HG03439 (cell line): Measurements from ENCODE around the gene DGKB.

ENCODE experiments used
- ATAC-seq: cut with Tn5 transposase; IDR thresholded peaks from one replicate; pipeline ENCODE4 v1.9.1; 2021; ENCODE audit warnings: mild to moderate bottlenecking, moderate library complexity; ENCODE audit not compliant: unreplicated experiment

DGKB gene

GRCh38 chr7:14825912-14826311 is 76.6 kb downstream of the DGKB start:
- no peak for ATAC-seq

GRCh38 chr7:14822481-14822854 is 80.1 kb downstream of the DGKB start:
- no peak for ATAC-seq

- no peak for ATAC-seq
Measured at GRCh38 chr7:14821757-14822480, 80.6 kb downstream of the DGKB start.

- ATAC-seq = no peak
Measured at GRCh38 chr7:14818871-14819270, 83.7 kb downstream of the DGKB start.

- no peak for ATAC-seq
Measured at GRCh38 chr7:14817829-14818614, 84.5 kb downstream of the DGKB start.

- ATAC-seq = no peak
Measured at GRCh38 chr7:14807507-14807906, 95.0 kb downstream of the DGKB start.

- ATAC-seq = no peak
Measured at GRCh38 chr7:14806891-14807290, 95.7 kb downstream of the DGKB start.

GRCh38 chr7:14805105-14805719 is 97.3 kb downstream of the DGKB start:
- ATAC-seq = no peak

- no peak for ATAC-seq
Measured at GRCh38 chr7:14800664-14801063, 101.9 kb downstream of the DGKB start.

GRCh38 chr7:14793151-14793550 is 109.4 kb downstream of the DGKB start:
- no peak for ATAC-seq

- no peak for ATAC-seq
Measured at GRCh38 chr7:14787551-14787950, 115.0 kb downstream of the DGKB start.

- ATAC-seq = no peak
Measured at GRCh38 chr7:14786314-14786895, 116.1 kb downstream of the DGKB start.

GRCh38 chr7:14777806-14778205 is 124.7 kb downstream of the DGKB start:
- no peak for ATAC-seq

GRCh38 chr7:14776266-14776665 is 126.3 kb downstream of the DGKB start:
- ATAC-seq = no peak

GRCh38 chr7:14773729-14774271 is 128.8 kb downstream of the DGKB start:
- ATAC-seq = no peak

GRCh38 chr7:14770614-14771013 is 131.9 kb downstream of the DGKB start:
- ATAC-seq = no peak

GRCh38 chr7:14769261-14769660 is 133.3 kb downstream of the DGKB start:
- no peak for ATAC-seq

- ATAC-seq = no peak
Measured at GRCh38 chr7:14767716-14768425, 134.7 kb downstream of the DGKB start.

GRCh38 chr7:14766747-14767146 is 135.8 kb downstream of the DGKB start:
- ATAC-seq = no peak

- ATAC-seq = no peak
Measured at GRCh38 chr7:14765731-14766130, 136.8 kb downstream of the DGKB start.

- ATAC-seq = no peak
Measured at GRCh38 chr7:14762561-14762960, 140.0 kb downstream of the DGKB start.
